Glomerular visceral epithelial cell (primary cell): ENCODE data around the gene ALPP.
"Not testable (repeated sequence)": the region's sequence is repeated elsewhere in the genome, so short reads cannot be mapped to it uniquely, and the experiment has no call there.

Source experiments
- DNase-seq: peaks from one replicate; pipeline ENCODE4 v3.0.0-alpha.2; 2016; ENCODE audit errors: extremely low spot score

ALPP gene

DNA sequence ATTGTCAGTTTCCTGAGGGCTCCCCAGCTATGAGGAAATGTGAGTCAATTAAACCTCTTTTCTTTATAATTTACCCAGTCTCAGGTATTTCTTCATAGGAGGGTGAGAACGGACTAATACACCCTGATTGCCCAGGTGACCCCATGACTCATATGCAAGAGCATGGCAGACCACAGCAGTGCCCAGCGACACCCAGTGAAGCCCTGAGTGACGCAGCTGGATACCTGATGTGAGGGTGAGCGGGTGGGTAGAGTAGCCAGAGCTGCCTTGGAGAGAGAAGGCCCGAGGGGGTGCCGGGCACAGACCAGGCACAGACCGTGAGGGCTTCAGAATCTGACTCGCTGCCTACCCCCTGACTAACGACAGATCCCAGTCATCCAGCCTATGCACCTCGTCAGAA lies 43.5 kb downstream of the ALPP start:
- no peak for DNase-seq

- DNase-seq = not testable (repeated sequence)
Measured at GRCh38 chr2:232422996-232423395, 44.4 kb downstream of the ALPP start.

- DNase-seq = not testable (repeated sequence)
Measured at GRCh38 chr2:232423407-232423806, 44.9 kb downstream of the ALPP start.

GRCh38 chr2:232431705-232432590 lies 53.4 kb downstream of the ALPP start:
- DNase-seq = no peak
